Smooth muscle cell (in vitro differentiated cells): ENCODE measurements around the gene RFXAP. TPM values are rescaled to one million over a fixed set of nuclear protein-coding genes. Genes with fewer than 3 reads are reported as not detected.

Experiments used
- DNase-seq: peaks from one replicate; lab custom pipeline; 2025; ENCODE audit not compliant: unreplicated experiment; lab: John Stamatoyannopoulos, UW
- H2AFZ ChIP-seq: fragments of 200-600 bp; sonication (generic); 2 replicates; pipeline ENCODE4 v1.6.0; 2016; ENCODE audit warnings: antibody characterized with exemption, low read depth, mild to moderate bottlenecking
- H3F3A ChIP-seq: fragments of 200-600 bp; sonication (generic); 2 replicates; pipeline ENCODE4 v1.6.0; 2017; ENCODE audit warnings: antibody characterized with exemption, low read depth
- H3K27ac ChIP-seq: fragments of 200-600 bp; sonication (generic); 2 replicates; pipeline ENCODE4 v1.5.1; 2016; ENCODE audit warnings: low read depth, mild to moderate bottlenecking
- H3K27me3 ChIP-seq: fragments of 200-600 bp; sonication (generic); 2 replicates; pipeline ENCODE4 v1.6.1; 2016; ENCODE audit warnings: low read depth, mild to moderate bottlenecking
- H3K36me3 ChIP-seq: fragments of 200-600 bp; sonication (generic); 2 replicates; pipeline ENCODE4 v1.5.1; 2016; ENCODE audit warnings: low read depth
- H3K4me1 ChIP-seq: fragments of 200-600 bp; sonication (generic); 2 replicates; pipeline ENCODE4 v1.5.1; 2016; ENCODE audit warnings: low read depth
- H3K4me2 ChIP-seq: fragments of 200-600 bp; sonication (generic); 2 replicates; pipeline ENCODE4 v1.6.0; 2016; ENCODE audit warnings: mild to moderate bottlenecking
- H3K4me3 ChIP-seq: fragments of 200-600 bp; sonication (generic); 2 replicates; pipeline ENCODE4 v1.5.1; 2016; ENCODE audit warnings: mild to moderate bottlenecking
- H3K79me2 ChIP-seq: fragments of 200-600 bp; sonication (generic); 2 replicates; pipeline ENCODE4 v1.6.0; 2016; ENCODE audit warnings: low read depth, mild to moderate bottlenecking
- H3K9ac ChIP-seq: fragments of 200-600 bp; sonication (generic); 2 replicates; pipeline ENCODE4 v1.6.0; 2016; ENCODE audit warnings: low read depth
- H3K9me3 ChIP-seq: fragments of 200-600 bp; sonication (generic); replicated peaks from 2 replicates; pipeline ENCODE4 v1.5.1; 2016; ENCODE audit warnings: low read depth
- H4K20me1 ChIP-seq: fragments of 200-600 bp; sonication (generic); 2 replicates; pipeline ENCODE4 v1.6.0; 2016; ENCODE audit warnings: low read depth
- CTCF ChIP-seq: fragments of 200-600 bp; sonication (generic); IDR thresholded peaks from 2 replicates; pipeline ENCODE4 v1.5.1; 2017; ENCODE audit warnings: borderline replicate concordance, mild to moderate bottlenecking, antibody characterized with exemption; ENCODE audit not compliant: insufficient read depth, poor library complexity, severe bottlenecking
- WGBS: methylation state at CpG from one replicate; pipeline ENCODE4 v1.1.7; 2016; ENCODE audit warnings: low lambda C conversion rate; 5-methylcytosine and 5-hydroxymethylcytosine counted together
- polyA plus RNA-seq: library from polyadenylated mRNA; unstranded; fragments of >200 nt; fragmentation: Nextera tagmentation; extraction: Ambion mirVana; gene quantifications from 2 replicates; pipeline ENCODE4 v1.2.1, GENCODE V29; 2016
- total RNA-seq: library from RNA; depleted of rRNA; stranded (reverse); fragments of >200 nt; gene quantifications from 2 replicates; pipeline ENCODE4 v1.2.3, GENCODE V29; 2014

The RFXAP gene
- total and polyA plus RNA-seq, 2 experiments from 2014 or later: 0.81 to 2.9 TPM

- WGBS: 45% methylated on average over 12 of the region's 12 CpGs
- no peak for TF ChIP-seq CTCF
- peaks cover 6% of the 10 kb centered on the region for H4K20me1 ChIP-seq
- H3K9me3 ChIP-seq: no peaks in the 10 kb centered on the region
- H2AFZ ChIP-seq: peak overlapping the region; percentile 98
- H3K4me2 ChIP-seq: peak overlapping the region; percentile 90
- no peak overlapping the region for H3K9ac ChIP-seq
- DNase-seq: no peak
- peaks cover 29% of the 10 kb centered on the region for H3K79me2 ChIP-seq
- H3K4me1 ChIP-seq: peaks cover 10% of the 10 kb centered on the region
- no peak overlapping the region for H3K27ac ChIP-seq
- no peaks in the 10 kb centered on the region for H3K36me3 ChIP-seq
- no peaks in the 10 kb centered on the region for H3K27me3 ChIP-seq
- H3K4me3 ChIP-seq: peak overlapping the region; percentile 73
- H3F3A ChIP-seq: no peaks in the 10 kb centered on the region
These were observed 822 bp upstream of the RFXAP start for GRCh38 chr13:36817996-36818803.

GRCh38 chr13:36819739-36820090, 693 bp downstream of the RFXAP start:
- H4K20me1 ChIP-seq: peaks cover 6% of the 10 kb centered on the region
- DNase-seq: no peak
- H3K9me3 ChIP-seq: no peaks in the 10 kb centered on the region
- peaks cover 43% of the 10 kb centered on the region for H3K79me2 ChIP-seq
- 4% methylated on average over 17 of the region's 20 CpGs for WGBS
- no peaks in the 10 kb centered on the region for H3K36me3 ChIP-seq
- no peak overlapping the region for H3K27ac ChIP-seq
- no peaks in the 10 kb centered on the region for H3F3A ChIP-seq
- no peak overlapping the region for H3K9ac ChIP-seq
- TF ChIP-seq CTCF: no peak
- peak overlapping the region; percentile 98 for H2AFZ ChIP-seq
- no peaks in the 10 kb centered on the region for H3K27me3 ChIP-seq
- H3K4me1 ChIP-seq: peaks cover 10% of the 10 kb centered on the region
- H3K4me2 ChIP-seq: peak overlapping the region; percentile 90
- peak overlapping the region; percentile 73 for H3K4me3 ChIP-seq

- DNase-seq: no peak
These were observed 1.2 kb downstream of the RFXAP start for GRCh38 chr13:36820222-36820621.

More at GRCh38 chr13:36820222-36820621, 1.2 kb downstream of the RFXAP start:
- Histone ChIP-seq H2AFZ (peak overlapping the region; percentile 98), H4K20me1 (peaks cover 6% of the 10 kb centered on the region), H3K9me3 (no peaks in the 10 kb centered on the region), H3K9ac (no peak overlapping the region), H3F3A (no peaks in the 10 kb centered on the region), H3K4me1 (peaks cover 10% of the 10 kb centered on the region), H3K36me3 (no peaks in the 10 kb centered on the region), H3K4me2 (peak overlapping the region; percentile 90), H3K79me2 (peaks cover 46% of the 10 kb centered on the region), H3K27ac (no peak overlapping the region), H3K27me3 (no peaks in the 10 kb centered on the region), H3K4me3 (peak overlapping the region; percentile 73)
- no peak for TF ChIP-seq CTCF
- WGBS: 83% methylated on average over 4 of the region's 4 CpGs
